GM23338 (cell line): ENCODE data around the gene ADORA1. TPM values are rescaled to one million over a fixed set of nuclear protein-coding genes. Genes with fewer than 3 reads are reported as not detected.

Source experiments
- CREB1 ChIP-seq: fragments of 250-450 bp; sonication (Bioruptor Pico); IDR thresholded peaks from 2 replicates; pipeline ENCODE4 v1.5.0; 2020; ENCODE audit warnings: low read depth, mild to moderate bottlenecking, moderate library complexity
- CTCF ChIP-seq, 2 experiments: fragments of 200-600 bp in 1 of 2; sonication (generic) in 1 of 2; conservative IDR thresholded peaks; 2 replicates each; pipeline versions ENCODE4 v1.5.1 to v1.6.1; 2016 to 2017; ENCODE audit warnings: antibody characterized with exemption in 2 of 2, low read depth in 2 of 2, mild to moderate bottlenecking in 2 of 2, moderate library complexity in 1 of 2
- EZH2phosphoT487 ChIP-seq: fragments of 200-600 bp; sonication (generic); IDR thresholded peaks from one replicate; pipeline ENCODE4 v1.8.1; 2018; ENCODE audit warnings: antibody characterized with exemption; ENCODE audit not compliant: unreplicated experiment
- JUNB ChIP-seq: IDR thresholded peaks from one replicate; pipeline ENCODE4 v1.6.1; 2016; ENCODE audit warnings: antibody characterized with exemption; ENCODE audit not compliant: unreplicated experiment
- NANOG ChIP-seq: IDR thresholded peaks from 2 replicates; pipeline ENCODE4 v1.6.1; 2016; ENCODE audit warnings: antibody characterized with exemption, borderline replicate concordance
- POLR2AphosphoS5 ChIP-seq: IDR thresholded peaks from 2 replicates; pipeline ENCODE4 v1.6.1; 2016; ENCODE audit warnings: antibody characterized with exemption, low read depth
- STAT1 ChIP-seq: IDR thresholded peaks from one replicate; pipeline ENCODE4 v1.6.1; 2016; ENCODE audit warnings: antibody characterized with exemption; ENCODE audit not compliant: unreplicated experiment
- ZNF331 ChIP-seq: fragments of 250-450 bp; sonication (Bioruptor Pico); IDR thresholded peaks from 2 replicates; pipeline ENCODE4 v1.5.0; 2020; ENCODE audit warnings: low read depth, mild to moderate bottlenecking, moderate library complexity
- ZNF462 ChIP-seq: fragments of 250-450 bp; sonication (Bioruptor Pico); IDR thresholded peaks from 2 replicates; pipeline ENCODE4 v1.5.0; 2020; ENCODE audit warnings: mild to moderate bottlenecking, moderate library complexity
- polyA plus RNA-seq: library from polyadenylated mRNA; unstranded; fragments of >200 nt; fragmentation: Nextera tagmentation; extraction: Ambion mirVana; gene quantifications from 2 replicates; pipeline ENCODE4 v1.2.1, GENCODE V29; 2016
- total RNA-seq: library from RNA; depleted of rRNA; stranded (reverse); fragments of >200 nt; shearing (Covaris generic); gene quantifications from 2 replicates; pipeline ENCODE4 v1.2.3, GENCODE V29; 2014

Gene ADORA1
- total and polyA plus RNA-seq, 2 experiments from 2014 or later = 0.63 to 1.8 TPM

GRCh38 chr1:203090421-203091198 lies 36.9 kb upstream of the ADORA1 start (continued):
- TF ChIP-seq ZNF462 (CRISPR knock-in tag) (no peak), NANOG (no peak), POLR2AphosphoS5 (no peak), CTCF (conservative IDR thresholded peaks at IDR 0.05; ENCODE audit: low read depth in 2 of 2) (no peak), CREB1 (CRISPR knock-in tag) (no peak), JUNB (no peak), STAT1 (no peak), EZH2phosphoT487 (no peak), ZNF331 (CRISPR knock-in tag) (no peak)
